NOMO-1 treated with DMSO at 0.1 percent for 48 hours (cell line): ENCODE measurements around the gene KLF16.
A peak's percentile ranks its signal among the peaks of the same experiment; 100 is the strongest.

Source experiments
- DNase-seq: peaks from one replicate; lab custom pipeline; 2025; ENCODE audit not compliant: unreplicated experiment; lab: John Stamatoyannopoulos, UW

KLF16 gene

DNA sequence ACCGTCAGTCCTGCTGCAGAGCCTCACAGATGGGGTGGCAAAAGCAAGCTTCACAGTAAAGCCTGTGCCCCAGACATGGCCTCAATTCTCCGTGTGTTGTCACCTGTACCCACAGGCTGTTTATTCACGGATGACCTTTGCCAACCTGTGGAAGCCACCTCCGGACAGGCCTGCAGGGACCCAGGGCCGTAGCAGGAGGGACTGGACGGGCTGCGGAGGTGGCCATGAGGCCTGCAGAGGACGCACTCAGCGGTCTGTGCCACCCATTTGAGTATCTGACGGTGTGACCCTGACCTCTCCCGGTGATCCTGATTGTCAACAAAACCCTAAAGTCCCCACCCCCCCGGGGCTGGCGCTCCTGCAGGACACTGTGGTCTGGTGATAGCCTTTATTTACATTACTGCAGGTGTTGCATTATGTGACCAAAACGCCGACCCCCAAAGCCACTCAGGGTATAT, 7.8 kb upstream of the KLF16 start:
- DNase-seq, result no peak

- DNase-seq, result no peak
Measured at GRCh38 chr19:1868971-1869370, 5.6 kb upstream of the KLF16 start.

DNA sequence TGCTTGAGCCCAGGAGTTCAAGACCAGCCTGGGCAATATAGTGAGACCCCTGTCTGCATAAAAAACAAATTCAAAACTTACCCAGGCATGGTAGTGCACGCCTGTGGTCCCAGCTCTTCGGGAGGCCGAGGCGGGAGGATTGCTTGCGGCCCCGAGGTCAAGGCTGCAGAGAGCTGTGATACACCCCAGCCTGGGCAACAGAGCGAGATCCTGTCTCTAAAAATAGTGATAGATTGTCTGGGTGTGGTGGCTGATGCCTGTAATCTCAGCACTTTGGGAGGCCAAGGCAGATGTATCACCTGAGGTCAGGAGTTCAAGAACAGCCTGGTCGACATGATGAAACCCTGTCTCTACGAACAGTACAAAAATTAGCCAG, 4.0 kb upstream of the KLF16 start:
- no peak for DNase-seq

DNA sequence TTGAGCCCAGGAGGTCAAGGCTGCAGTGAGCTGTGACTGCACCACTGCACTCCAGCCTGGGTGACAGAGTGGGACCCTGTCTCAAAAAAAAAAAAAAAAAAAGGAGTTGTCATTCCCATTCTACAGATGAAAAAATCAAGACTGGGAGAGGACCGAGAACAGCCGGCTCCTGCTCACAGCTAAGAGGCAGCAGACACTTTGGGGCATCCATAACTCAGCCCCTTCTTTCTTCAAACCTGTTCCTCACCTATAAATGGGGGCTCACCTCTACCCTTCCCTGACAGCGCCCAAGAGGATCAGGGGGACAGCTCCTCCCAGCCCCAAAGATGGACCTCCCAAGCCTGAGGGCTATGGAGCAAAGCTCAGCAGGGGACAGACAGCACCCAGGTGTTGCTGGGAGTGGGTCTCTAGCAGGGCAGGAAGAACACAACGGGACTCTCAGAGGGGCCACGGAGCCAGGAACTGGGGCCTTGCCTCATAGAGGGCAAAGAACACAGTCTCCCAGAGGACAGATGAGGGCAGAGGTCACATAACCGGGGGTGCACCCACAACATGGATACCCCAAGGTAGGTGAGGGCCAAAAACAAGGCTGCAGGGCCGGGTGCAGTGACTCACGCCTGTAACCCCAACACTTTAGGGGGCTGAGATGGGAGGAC, 3.4 kb upstream of the KLF16 start:
- DNase-seq, result no peak

DNA sequence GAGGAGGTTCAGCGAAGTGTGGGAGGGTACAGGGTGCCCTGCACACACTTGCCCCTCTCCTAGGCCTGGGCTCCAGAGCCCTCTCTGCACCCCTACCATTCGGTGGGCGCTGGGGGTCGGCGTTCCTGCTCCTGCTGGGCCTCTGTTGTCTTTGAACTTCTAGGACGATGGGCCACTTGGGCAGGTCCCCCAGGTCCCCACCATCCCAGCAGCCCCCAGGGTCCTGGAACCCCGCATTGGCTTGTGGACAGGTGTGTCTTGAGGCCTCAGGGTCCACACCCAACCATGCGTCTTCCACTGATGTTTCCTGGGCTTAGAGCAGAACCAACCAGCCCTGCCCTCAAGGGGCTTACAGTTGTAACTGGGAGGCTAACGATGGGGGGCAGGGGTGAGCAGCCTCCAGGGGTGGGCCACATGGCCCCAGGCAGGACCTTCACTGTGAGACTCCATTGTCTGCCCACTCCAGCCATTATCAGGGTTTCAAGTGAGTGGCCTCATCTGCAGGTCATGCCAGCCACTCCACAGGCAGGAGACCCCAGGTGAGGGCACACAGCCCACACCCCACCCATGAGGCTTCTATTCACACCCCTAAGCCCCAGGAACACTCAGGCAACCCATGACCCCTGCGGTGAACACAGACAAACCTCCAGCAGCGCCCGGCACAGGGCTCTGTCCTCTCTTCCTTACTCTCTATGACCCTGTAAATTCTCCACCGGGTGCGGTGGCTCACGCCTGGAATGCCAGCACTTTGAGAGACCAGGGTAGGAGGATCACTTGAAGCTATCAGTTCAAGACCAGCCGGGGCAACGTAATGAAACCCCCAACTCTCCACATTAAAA, 2.0 kb upstream of the KLF16 start:
- DNase-seq, result no peak

- peak; percentile 68 for DNase-seq
Measured at GRCh38 chr19:1864480-1865171, 1.2 kb upstream of the KLF16 start.

DNA sequence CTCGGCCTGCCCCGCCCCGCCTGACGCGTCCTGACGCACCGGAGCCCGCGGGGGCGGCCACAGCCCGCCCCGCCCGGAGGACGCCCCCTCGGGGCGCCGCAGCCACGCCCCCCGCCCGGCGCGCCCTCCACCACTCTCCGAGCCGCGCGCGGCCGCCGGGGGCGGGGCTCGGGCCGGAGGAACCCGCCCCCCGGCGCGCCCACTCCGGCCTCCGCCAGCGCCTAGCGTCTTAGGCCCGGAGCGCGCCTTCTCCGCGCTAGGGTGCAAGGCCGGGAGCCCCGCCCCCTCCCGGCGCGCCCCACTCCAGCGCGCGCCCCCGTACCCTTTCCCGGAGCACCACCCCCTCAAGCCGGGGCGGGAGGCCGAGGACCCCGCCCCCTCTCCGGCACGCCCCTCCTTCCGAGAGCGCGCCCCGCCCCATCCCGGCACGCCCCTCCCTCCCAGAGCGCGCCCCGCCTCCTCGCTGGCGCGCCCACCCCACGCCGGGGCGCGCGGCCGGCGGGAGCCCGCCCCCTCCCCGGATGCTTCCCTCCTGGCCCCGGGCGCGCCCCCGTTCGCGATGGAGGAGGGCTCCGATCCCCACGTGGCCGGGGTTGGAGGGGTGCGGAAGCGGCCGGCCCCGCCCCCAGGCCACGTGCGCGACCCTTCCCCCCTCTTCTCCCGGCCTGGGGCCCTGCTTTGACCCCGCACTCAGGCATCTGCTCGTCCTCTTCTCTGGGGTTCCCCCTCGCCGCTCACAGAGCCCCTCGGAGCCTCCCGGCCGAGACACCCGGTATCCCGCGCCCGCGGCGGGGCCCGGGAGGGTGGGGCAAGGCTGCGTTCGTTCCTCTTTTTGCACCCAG, 480 bp upstream of the KLF16 start:
- peak; percentile 89 for DNase-seq

DNA sequence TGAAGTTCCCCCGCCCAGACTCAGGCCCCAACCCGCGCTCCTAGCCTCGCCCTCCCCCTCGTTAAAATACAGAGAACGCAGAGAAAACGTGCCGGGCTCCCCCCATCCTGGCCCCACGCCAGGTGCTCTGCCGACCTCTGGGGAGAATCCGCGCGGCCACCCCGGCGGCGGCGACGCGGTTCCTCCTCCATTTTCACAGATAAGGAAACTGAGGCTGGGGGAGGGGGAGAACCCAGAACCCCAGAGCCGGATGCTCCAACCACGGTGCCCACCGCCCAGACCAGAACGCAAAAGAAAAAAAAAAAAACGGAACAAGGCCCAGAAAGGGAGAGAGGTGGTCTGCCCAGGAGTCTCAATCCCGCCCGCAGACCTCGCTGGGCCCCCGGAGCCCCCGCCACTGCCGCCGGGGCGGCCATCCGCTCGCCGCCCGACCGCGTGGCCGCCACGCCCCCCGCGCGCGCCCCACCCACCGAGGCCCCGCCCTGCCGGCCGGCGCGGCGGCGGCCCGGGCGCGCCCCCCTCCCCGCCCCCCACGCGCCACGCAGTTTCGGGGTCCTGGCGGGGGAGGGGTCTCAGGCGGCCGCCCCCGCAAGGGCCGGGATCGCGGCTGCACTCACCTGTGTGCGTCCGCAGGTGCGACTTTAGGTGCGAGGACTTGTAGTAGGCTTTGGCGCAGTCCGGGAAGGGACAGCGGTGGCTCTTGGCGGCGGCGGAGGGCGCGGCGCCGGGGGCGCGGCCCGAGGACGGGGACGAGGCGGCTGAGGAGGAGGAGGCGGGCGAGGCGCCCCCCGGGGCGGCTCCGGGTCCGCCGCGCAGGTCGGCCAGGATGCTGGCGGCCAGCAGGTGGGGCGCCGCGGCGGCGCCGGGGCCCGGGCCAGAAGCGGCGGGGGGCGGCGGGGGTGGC, 703 bp downstream of the KLF16 start:
- DNase-seq, result no peak

- DNase-seq, result no peak
Measured at GRCh38 chr19:1862068-1862423, 1.3 kb downstream of the KLF16 start.

DNA sequence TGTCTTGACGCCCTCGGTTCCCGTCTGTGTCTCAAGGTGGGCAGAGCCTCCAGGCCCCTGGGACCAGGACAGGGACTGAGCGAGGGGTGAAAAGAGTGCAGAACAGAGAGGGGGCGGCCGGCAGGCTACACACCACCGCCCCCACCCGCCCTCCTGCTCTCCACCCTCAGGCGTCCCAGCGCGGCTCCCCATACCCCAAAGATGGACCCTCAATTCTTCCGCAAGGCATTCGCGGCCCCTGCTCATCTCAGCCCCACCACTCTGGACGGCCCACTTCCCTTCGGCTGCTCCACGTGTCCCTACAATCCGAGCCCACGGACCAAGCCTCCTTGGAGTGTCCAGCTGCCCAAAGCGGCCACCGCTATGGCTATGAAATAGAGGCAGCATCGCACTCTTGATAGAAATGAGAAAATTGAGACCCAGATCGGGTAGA, 1.8 kb downstream of the KLF16 start:
- no peak for DNase-seq

GRCh38 chr19:1860821-1861598, 2.4 kb downstream of the KLF16 start:
- DNase-seq, result no peak

DNA sequence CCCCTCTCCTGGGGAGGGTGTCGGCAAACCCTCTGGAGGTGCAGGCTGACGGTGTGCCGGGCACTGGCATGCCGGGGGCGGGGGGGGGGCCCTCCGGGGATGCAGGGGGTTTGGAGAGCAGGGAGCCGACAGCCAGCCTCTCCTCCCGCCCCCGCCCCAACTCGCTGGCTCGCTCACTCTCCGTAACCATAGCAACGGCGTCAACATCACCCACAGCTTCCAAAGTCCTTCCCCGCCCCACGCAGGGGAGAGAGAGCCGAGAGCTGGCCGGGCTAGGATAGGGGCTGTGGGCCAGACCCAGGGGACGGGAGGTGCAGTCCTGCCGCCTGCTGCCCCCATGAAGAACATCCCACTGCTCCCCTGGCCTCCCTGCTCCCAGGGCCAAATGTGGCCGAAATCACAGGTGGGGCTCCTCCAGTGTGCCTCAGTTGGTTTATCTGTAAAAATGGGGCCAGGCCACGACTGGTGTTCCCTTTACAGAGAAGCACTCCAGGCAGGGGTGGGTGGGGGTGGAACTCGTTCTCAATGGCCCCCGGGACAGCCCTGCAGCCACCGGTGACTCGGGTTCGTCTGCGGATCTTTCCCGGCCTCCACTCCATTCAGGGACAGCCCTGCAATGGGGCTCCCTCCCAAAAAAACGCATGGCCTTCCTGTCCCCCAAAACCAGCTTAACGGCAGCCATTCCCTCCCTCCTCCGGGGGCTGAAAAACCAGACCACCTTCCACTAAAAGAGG, 3.2 kb downstream of the KLF16 start:
- DNase-seq, result no peak

- no peak for DNase-seq
Measured at GRCh38 chr19:1859331-1859781, 4.0 kb downstream of the KLF16 start.

DNA sequence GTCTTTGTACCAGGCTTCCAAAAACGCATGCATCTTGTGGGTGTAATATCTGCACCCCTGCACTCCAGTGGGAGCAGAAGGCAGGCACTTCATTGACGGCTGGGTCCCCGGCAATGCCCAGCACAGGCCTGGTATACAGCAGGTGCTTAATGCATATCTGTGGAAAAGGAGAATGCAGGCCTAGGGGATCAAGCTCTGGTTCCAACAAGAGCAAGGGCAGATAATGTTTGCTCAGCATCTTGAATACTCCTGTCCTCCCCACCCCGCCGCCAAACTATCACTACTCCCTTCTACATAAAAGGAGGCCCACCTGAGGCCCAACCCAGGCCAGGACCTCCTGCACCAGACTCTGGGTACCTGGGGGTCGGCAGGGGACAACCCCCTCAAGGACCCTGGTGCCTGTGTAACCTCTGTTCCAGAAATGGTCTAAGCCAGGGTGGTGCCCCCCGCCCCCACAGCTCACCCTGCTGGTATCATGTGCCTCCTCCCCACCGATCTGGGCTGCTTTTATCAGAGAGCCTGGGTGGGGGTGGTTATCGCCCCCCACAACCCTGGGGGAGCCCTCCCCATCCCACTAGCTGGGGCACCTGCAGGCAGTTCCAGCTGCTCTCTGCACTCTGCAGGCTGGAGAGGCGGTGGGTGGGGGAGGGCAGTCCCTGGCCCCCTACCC, 4.8 kb downstream of the KLF16 start:
- no peak for DNase-seq

DNA sequence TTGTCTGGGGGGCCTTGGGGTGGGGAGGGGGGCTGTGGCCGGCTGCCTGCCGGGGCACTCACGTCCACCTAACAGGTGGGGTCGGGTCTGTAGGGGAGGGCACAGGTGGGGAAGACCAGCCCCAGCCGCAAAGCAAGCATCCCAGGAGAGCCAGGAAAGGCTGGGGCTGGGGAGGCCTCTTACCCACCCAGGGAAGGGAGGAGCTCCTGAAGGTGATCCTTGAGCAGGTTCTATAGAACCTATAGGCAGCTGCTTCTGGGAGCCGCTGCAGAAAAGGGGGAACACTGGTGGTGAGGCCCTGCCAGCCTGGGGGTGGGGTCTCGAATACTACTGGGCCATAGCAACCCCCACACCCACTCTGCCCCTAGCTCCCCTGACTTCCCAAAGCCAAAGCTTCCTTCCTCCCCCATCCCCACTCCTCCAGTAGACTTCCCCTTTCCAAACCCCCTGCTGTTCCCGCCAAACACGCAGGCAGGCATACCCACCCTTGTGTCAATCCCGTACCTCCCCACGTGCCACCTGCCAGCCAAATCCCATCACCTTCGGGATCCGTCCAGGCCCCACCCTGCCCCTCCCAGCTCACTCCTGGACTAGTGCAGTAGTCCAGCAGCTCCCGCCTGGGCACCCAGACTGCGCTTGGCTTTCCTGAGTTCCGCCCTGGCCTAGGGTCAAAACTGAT, 5.6 kb downstream of the KLF16 start:
- no peak for DNase-seq

DNA sequence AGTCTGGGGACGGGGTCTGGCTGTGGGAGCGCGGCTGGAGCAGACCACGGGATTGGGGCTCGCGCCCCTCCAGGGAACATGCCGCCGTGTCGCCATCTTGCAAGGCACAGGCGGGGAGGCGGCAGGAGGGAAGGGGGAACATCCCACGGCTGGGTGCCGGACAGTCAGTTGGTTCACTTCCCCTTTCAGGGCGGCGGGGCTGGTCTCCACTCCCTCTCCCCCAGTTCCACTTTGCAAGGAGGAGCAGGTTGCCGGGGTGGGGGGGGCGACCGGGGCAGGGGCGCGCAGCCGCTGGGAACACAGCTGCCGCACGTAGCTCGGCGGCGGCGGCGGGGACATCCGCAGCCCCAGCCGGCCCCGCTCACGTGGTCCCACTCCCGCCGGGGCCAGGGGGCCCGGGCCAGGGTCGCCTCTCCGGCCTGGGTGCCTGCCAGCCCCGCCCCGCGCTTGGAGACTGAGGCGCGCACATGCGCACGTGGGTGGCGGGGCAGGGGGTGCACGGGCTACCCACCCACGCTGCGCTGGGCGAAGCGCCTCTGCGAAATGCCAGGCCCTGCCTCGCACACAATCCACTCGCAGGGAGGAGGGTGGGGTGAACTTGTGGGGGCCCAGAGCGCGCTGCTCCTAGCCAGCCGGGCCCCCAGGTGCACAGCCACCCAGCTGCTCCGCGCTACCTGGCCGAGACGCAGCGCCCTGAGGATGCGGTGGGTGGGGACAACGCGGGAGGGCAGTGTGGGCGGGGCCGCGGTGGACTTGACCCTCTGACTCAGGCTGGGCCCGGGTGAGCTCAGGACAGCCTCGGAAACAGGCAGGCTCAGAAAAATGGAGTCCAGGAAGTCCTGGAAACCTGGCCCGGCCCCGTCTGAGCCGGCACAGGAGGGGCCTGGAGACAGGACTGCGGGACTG, 6.4 kb downstream of the KLF16 start:
- DNase-seq, result peak; percentile 89

DNA sequence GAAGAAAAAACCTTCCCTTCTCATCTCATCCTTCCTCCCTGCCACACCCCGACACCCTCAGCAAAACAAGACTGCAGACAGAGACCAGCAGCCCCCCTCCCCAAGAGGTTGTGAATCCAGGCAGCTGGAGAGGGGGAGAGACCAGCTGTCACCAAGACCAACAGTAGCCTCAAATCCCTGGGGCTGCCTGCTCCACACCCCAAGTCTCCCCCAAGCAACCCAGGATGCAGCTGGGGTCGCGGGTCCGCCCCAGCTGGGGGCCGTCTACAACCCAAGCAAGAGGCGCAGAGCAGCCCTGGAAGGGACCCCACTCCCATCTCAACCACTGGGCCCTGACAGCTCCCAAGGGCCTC, 7.1 kb downstream of the KLF16 start:
- DNase-seq, result no peak
